Karpas-422 (cell line): ENCODE results near the gene TAS2R31. TPM values are rescaled to one million over a fixed set of nuclear protein-coding genes. Genes with fewer than 3 reads are reported as not detected.
"Not testable (repeated sequence)": the region's sequence is repeated elsewhere in the genome, so short reads cannot be mapped to it uniquely, and the experiment has no call there.

Source experiments
- DNase-seq: peaks from one replicate; pipeline ENCODE4 v3.0.0-alpha.2; 2015
- H2AFZ ChIP-seq: fragments of 200-600 bp; sonication (generic); 2 replicates; pipeline ENCODE4 v1.6.1; 2014; ENCODE audit warnings: antibody characterized with exemption, low read length, mixed read lengths
- H3K27ac ChIP-seq: fragments of 200-600 bp; sonication (generic); 2 replicates; pipeline ENCODE4 v1.5.1; 2014; ENCODE audit warnings: mild to moderate bottlenecking, low read length, moderate library complexity
- H3K27me3 ChIP-seq: fragments of 200-600 bp; sonication (generic); 2 replicates; pipeline ENCODE4 v1.6.1; 2014; ENCODE audit warnings: low read length, mixed read lengths
- H3K36me3 ChIP-seq: fragments of 200-600 bp; sonication (generic); 2 replicates; pipeline ENCODE4 v1.6.1; 2014; ENCODE audit warnings: low read length, mixed read lengths; ENCODE audit not compliant: insufficient read depth
- H3K4me1 ChIP-seq: fragments of 200-600 bp; sonication (generic); 2 replicates; pipeline ENCODE4 v1.6.1; 2014; ENCODE audit warnings: mild to moderate bottlenecking, low read length, mixed read lengths
- H3K4me2 ChIP-seq: fragments of 200-600 bp; sonication (generic); 2 replicates; pipeline ENCODE4 v1.6.1; 2014; ENCODE audit warnings: low read length, low read depth, mild to moderate bottlenecking; ENCODE audit not compliant: poor library complexity, severe bottlenecking
- H3K4me3 ChIP-seq: fragments of 200-600 bp; sonication (generic); 2 replicates; pipeline ENCODE4 v1.5.1; 2014; ENCODE audit warnings: mild to moderate bottlenecking, antibody characterized with exemption, low read length, mixed read lengths
- H3K79me2 ChIP-seq: fragments of 200-600 bp; sonication (generic); 2 replicates; pipeline ENCODE4 v1.6.1; 2014; ENCODE audit warnings: mild to moderate bottlenecking, low read length, mixed read lengths
- H3K9ac ChIP-seq: fragments of 200-600 bp; sonication (generic); 2 replicates; pipeline ENCODE4 v1.6.0; 2014; ENCODE audit warnings: low read length
- H3K9me2 ChIP-seq: fragments of 200-600 bp; sonication (generic), shearing (Covaris generic); replicated peaks from 2 replicates; pipeline ENCODE4 v1.6.0; 2014; ENCODE audit warnings: mild to moderate bottlenecking, low read length, moderate library complexity; ENCODE audit not compliant: insufficient read depth
- H3K9me3 ChIP-seq: fragments of 300-700, 200-600 bp; sonication (generic); 2 replicates; pipeline ENCODE4 v1.6.1; 2014; ENCODE audit warnings: low read length, mixed read lengths
- H4K20me1 ChIP-seq: fragments of 200-600 bp; sonication (generic); 2 replicates; pipeline ENCODE4 v1.6.1; 2014; ENCODE audit warnings: mild to moderate bottlenecking, antibody characterized with exemption, low read length, low read depth; ENCODE audit not compliant: insufficient read depth
- total RNA-seq: library from RNA; depleted of rRNA; stranded (reverse); fragments of >200 nt; shearing (Covaris generic); gene quantifications from 2 replicates; pipeline ENCODE4 v1.2.3, GENCODE V29; 2014; ENCODE audit warnings: low replicate concordance

Gene TAS2R31
- total RNA-seq, 1 experiment from 2014 or later: 18.0 TPM

DNA sequence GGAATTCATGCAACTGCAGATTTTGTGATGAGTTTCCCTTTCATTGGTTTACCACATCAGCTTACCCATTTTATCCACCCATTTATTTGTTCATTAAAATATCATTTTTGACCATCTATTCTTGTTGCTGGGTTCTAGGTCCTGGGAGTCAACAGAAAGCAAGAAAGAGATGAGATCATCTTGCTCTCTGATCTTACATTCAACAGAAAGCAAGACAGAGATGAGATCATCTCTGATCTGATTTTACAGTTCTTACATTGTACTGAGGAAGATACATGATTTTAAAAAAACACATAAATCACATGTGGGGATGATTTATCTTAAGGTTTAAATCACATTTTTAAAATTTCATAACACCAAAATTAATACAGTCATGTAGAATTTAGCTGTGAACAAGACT is 28.6 kb upstream of the TAS2R31 start:
- Histone ChIP-seq H3K79me2 (peaks cover 79% of the 10 kb centered on the region), H3K9me3 (peaks cover 8% of the 10 kb centered on the region; the same call in 1 of the 2 replicates), H3K27ac (no peak overlapping the region), H4K20me1 (no peaks in the 10 kb centered on the region), H3K27me3 (no peaks in the 10 kb centered on the region), H3K4me1 (no peaks in the 10 kb centered on the region), H3K9me2 (no peaks in the 10 kb centered on the region), H3K4me2 (no peak overlapping the region), H3K4me3 (no peak overlapping the region), H2AFZ (no peak overlapping the region), H3K9ac (no peak overlapping the region), H3K36me3 (no peaks in the 10 kb centered on the region)
- DNase-seq: no peak

DNA sequence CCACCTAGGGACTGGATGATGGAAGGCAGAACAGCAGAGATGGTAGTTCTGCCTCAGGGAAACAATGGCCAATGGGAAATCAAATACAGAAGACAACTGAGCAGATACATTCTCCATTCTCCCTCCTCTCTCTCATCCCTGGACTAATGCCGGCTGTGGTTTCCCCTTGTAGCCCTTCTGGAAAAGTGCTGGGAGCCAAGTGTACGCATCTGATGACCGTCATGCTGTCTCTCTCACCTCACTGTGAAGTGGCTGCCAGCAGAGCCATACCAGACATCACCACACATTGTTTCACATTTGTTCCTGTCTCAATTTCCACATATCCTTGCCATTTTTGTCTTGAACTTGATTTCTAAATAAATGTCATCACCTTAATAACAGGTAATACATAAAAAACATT is 27.8 kb upstream of the TAS2R31 start:
- Histone ChIP-seq H3K27ac (no peak overlapping the region), H3K9me2 (no peaks in the 10 kb centered on the region)

DNA sequence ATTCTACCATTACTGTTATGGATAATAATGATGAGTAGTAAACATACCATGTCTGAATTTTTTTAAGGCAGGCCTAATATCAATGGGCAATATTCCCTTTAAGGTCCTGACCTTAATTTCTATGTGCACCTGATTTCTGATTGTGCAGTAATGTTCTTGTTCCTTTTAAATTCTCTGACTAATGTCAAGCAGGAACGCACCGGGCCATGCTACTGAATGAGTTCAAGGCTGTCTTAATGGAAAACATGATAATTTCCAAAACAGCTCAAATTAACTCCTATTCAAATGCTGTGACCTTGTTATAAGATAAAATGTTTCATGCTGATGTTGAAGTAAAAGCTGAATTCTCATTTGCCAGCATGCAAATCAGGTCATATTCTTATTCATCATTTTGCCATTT is 24.1 kb upstream of the TAS2R31 start:
- Histone ChIP-seq H3K27me3 (no peaks in the 10 kb centered on the region), H3K27ac (no peak overlapping the region), H3K36me3 (peaks cover 8% of the 10 kb centered on the region), H2AFZ (no peak overlapping the region), H3K4me2 (no peak overlapping the region), H4K20me1 (no peaks in the 10 kb centered on the region), H3K9me2 (no peaks in the 10 kb centered on the region), H3K4me3 (no peak overlapping the region), H3K79me2 (peaks cover 75% of the 10 kb centered on the region), H3K9ac (no peak overlapping the region), H3K9me3 (peaks cover 12% of the 10 kb centered on the region; the same call in 1 of the 2 replicates), H3K4me1 (no peaks in the 10 kb centered on the region)
- no peak for DNase-seq

More for the DNA sequence above, 27.8 kb upstream of the TAS2R31 start:
- Histone ChIP-seq H3K4me3 (no peak overlapping the region), H3K4me1 (no peaks in the 10 kb centered on the region), H3K4me2 (no peak overlapping the region), H3K79me2 (peaks cover 75% of the 10 kb centered on the region), H3K27me3 (no peaks in the 10 kb centered on the region), H3K36me3 (no peaks in the 10 kb centered on the region), H4K20me1 (no peaks in the 10 kb centered on the region), H3K9me3 (peaks cover 8% of the 10 kb centered on the region; the same call in 1 of the 2 replicates), H3K9ac (no peak overlapping the region), H2AFZ (no peak overlapping the region)
- DNase-seq: no peak

DNA sequence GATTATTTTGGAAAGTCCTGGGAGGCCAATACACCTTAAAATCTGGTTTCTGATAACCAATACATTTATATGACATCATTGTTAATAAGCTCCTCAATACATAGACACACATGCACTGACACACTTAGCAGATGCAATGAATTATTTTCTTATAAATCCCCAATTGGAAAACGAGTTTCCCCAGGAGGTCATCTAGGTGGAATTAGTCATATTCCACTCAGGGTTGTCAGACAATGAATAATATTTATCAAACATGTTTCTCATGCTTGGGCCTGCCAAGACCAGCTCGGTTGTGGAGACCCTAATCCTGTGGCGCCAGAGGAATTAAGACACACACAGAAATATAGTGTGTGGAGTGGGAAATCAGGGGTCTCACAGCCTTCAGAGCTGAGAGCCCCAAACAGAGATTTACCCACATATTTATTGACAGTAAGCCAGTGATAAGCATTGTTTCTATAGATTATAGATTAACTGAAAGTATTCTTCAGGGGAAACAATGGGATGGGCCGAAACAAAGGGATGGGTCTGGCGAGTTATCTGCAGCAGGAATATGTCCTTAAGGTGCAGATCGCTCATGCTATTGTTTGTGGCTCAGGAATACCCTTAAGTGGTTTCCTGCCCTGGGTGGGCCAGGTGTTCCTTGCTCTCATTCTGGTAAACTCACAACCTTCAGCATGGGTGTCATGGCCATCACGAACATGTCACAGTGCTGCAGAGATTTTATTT is 18.8 kb upstream of the TAS2R31 start:
- H3K4me1 ChIP-seq, H2AFZ ChIP-seq, H3K4me2 ChIP-seq, H3K9ac ChIP-seq, H3K9me2 ChIP-seq, H3K27me3 ChIP-seq, H3K4me3 ChIP-seq, H4K20me1 ChIP-seq, H3K27ac ChIP-seq, H3K9me3 ChIP-seq, DNase-seq: not testable (repeated sequence)
- H3K79me2 ChIP-seq: peaks cover 55% of the 10 kb centered on the region
- peaks cover 17% of the 10 kb centered on the region for H3K36me3 ChIP-seq

DNA sequence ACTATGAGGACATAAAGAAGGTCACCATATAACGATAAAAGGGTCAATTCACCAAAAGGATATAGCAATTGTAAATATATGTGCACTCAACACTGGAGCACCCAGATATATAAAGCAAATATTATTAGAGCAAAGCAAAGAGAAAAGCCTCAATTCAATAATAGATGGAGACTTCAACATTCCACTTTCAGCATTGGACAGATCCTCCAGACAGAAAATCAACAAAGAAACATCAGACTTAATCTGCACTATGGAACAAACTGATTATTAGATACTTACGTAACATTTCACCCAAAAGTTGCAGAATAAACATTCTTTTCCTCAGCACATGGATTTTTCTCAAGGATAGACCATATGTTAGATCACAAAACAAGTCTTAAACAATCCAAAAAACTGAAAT is 10.2 kb upstream of the TAS2R31 start:
- not testable (repeated sequence) for H3K27ac ChIP-seq, H3K9me3 ChIP-seq, H3K4me2 ChIP-seq, DNase-seq, H3K9me2 ChIP-seq, H2AFZ ChIP-seq, H4K20me1 ChIP-seq, H3K4me3 ChIP-seq, H3K4me1 ChIP-seq, H3K27me3 ChIP-seq, H3K9ac ChIP-seq
- H3K36me3 ChIP-seq: peaks cover 30% of the 10 kb centered on the region
- peaks cover 65% of the 10 kb centered on the region for H3K79me2 ChIP-seq

DNA sequence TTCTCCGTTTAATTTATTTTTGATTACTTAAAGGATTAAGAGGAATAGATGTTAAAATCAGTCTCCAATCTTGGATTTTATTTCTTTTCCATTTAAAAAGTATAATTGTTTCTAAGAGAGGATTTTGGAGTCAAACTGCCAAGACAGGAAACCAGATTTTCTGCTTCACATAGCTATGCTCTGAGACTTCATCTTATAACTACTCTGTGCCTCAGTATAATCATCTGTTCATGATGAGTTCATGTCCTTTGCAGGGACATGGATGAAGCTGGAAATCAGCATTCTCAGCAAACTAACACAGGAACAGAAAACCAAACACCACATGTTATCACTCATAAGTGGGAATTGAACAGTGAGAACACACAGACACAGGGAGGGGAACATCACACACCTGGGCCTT is 9.0 kb upstream of the TAS2R31 start:
- H3K4me3 ChIP-seq: no peak overlapping the region
- H3K79me2 ChIP-seq: peaks cover 65% of the 10 kb centered on the region
- no peaks in the 10 kb centered on the region for H3K9me2 ChIP-seq
- peaks cover 30% of the 10 kb centered on the region for H3K36me3 ChIP-seq
- DNase-seq: no peak
- no peak overlapping the region for H3K9ac ChIP-seq
- no peaks in the 10 kb centered on the region for H3K27me3 ChIP-seq
- H3K9me3 ChIP-seq: no peaks in the 10 kb centered on the region
- H3K27ac ChIP-seq: no peak overlapping the region
- H2AFZ ChIP-seq: no peak overlapping the region
- no peak overlapping the region for H3K4me2 ChIP-seq
- H3K4me1 ChIP-seq: no peaks in the 10 kb centered on the region
- no peaks in the 10 kb centered on the region for H4K20me1 ChIP-seq

DNA sequence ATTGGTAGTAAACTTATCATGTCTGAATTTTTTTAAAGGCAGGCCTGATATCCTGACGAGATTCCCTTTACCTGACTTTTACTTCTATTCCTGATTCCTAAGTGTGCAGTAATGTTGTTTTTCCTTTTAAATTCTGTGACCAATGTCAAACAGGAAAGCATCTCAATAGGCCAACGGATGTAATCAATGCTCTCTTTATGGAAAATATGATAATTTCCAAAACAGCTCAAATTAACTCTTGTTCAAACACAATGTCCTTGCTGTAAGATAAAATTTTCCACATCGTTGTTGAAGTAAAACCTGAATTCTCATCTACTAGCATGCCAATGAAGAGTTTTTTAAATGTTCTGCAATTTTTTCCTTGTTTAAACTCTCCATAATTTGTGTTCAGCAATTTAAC is 8.0 kb upstream of the TAS2R31 start:
- no peak overlapping the region for H3K4me2 ChIP-seq
- peaks cover 24% of the 10 kb centered on the region for H3K36me3 ChIP-seq
- H2AFZ ChIP-seq: no peak overlapping the region
- H3K9me2 ChIP-seq: no peaks in the 10 kb centered on the region
- no peaks in the 10 kb centered on the region for H3K27me3 ChIP-seq
- no peaks in the 10 kb centered on the region for H3K9me3 ChIP-seq
- DNase-seq: no peak
- no peak overlapping the region for H3K27ac ChIP-seq
- no peaks in the 10 kb centered on the region for H4K20me1 ChIP-seq
- H3K9ac ChIP-seq: no peak overlapping the region
- no peak overlapping the region for H3K4me3 ChIP-seq
- H3K4me1 ChIP-seq: no peaks in the 10 kb centered on the region
- H3K79me2 ChIP-seq: peaks cover 57% of the 10 kb centered on the region

DNA sequence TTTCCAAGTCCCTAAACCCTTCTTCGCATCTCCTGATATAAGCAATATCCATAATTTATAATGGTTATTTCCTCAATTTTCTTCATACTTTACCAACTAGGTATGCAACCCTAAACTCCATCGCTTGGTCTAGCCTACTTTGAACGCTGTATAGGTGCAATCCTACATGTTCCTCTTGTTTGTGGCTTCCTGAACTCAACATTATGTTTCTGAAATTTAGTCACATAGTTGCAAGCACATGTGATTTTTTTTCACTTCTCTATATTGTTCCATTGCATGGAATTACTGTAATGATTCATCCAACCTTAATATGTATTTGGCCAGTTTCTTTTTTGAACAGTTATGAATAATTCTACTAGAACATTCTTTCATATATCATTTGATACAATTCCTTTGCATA is 2.8 kb upstream of the TAS2R31 start:
- not testable (repeated sequence) for H3K27me3 ChIP-seq, H3K4me2 ChIP-seq, H3K9me3 ChIP-seq, H3K27ac ChIP-seq, H3K4me1 ChIP-seq, DNase-seq, H3K9ac ChIP-seq, H4K20me1 ChIP-seq, H3K9me2 ChIP-seq, H3K36me3 ChIP-seq, H3K4me3 ChIP-seq, H2AFZ ChIP-seq
- peaks cover 15% of the 10 kb centered on the region for H3K79me2 ChIP-seq
